ENCODE data around the gene HERC2.
A peak's percentile ranks its signal among the peaks of the same experiment; 100 is the strongest.
"Not testable (repeated sequence)": the region's sequence is repeated elsewhere in the genome, so short reads cannot be mapped to it uniquely, and the experiment has no call there.

HERC2 gene

DNA sequence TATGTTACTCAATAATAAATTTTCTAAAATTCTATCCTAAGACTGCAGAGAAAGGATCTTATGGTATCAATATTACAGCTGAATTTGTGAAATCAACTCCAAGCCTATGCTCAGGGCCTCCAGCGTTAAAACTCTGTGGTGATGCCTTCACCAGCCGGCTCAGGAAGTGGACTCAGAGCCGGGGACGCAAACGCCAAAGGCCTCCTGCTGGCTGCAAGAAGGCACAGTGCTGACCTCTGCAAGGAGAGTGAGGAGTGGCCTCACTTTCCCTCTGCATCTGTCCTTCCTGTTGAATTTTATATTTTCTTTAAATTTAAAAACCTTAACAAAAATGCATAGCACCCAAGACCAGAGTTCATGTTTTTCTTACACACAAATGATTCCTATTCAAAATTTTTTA, 48.5 kb downstream of the HERC2 start:
- no peak for DNase-seq

DNA sequence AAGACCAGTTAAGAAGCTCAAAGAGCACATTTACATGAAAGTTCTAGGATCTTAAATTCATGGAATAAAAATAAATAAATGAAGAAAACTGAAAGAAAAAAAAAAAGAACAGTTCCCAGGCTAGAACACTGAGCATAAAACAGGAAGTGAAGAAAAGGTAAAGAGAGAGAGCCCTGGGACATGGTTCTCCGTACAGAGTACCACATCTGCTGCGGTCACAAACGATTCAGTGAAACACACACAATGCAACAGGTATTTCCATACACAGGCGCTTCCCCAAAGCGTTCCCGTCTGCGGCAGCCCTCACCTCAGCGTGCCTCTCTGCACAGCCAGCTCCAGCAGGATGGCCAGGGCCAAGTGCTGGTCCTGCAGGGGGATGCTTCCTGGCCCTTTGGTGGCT, 49.4 kb downstream of the HERC2 start:
- no peak for DNase-seq

DNA sequence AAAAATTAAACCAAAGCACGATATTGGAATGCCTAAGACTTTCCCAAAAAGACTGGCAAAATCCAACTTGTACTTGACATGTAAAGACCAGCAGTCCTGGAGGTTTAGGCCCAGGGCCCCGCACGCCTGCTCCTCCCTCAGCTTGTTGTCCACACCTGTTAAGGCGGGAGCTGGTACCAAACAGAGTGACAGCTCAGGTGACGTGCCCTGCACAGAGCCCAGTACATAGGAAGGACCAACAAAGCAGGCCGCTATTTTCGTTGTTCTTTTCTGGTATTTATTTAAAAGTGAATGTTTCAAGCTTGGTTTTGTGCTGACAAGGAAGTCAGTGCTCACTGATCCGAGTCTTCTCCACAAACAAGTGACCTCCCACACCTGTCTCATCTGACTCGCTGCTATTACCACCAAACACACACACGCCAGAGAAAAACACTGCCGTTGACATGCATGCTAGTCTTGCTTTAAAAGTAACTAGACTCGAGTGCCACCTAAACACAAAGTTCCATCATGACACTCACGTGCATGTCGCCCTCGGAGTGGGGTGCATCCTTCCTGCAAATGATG, 50.2 kb downstream of the HERC2 start:
- DNase-seq: no peak

DNA sequence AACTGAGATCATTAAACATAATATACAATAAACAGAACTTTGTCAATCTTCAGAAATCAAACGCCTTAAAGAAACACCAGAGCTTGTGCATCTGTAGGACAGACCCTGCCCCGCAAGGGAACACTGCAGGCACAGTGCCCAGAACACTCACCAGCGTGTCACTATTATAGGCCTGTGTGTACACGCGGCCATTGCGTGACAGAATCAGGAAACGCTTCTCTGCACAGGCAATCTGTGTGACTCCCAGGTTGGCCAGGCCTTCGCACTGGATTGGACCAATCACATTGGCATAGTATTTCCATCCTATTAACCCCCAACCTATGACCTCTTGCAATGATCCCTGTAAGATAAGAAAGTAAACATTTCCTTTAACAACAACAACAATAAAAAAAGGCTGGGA, 52.9 kb downstream of the HERC2 start:
- DNase-seq: no peak

DNA sequence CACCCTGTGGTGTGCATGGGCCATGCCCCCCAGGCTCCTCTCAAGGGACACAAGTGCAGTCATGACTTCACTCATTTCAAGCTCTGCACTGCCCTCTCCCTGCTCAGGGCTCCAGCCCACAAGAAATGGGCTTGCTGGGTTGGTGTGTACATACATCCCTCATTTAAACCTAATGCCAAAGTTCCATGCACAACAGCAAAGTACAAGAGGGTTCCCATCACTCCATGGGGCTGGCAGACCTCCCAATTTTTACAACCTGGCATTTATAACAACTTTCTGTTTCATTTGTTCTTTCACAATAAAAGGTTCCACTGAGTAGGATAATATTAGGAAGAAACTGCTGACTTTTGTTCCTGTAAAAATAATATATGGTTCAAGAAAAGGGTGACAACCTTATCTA, 54.3 kb downstream of the HERC2 start:
- no peak for DNase-seq

DNA sequence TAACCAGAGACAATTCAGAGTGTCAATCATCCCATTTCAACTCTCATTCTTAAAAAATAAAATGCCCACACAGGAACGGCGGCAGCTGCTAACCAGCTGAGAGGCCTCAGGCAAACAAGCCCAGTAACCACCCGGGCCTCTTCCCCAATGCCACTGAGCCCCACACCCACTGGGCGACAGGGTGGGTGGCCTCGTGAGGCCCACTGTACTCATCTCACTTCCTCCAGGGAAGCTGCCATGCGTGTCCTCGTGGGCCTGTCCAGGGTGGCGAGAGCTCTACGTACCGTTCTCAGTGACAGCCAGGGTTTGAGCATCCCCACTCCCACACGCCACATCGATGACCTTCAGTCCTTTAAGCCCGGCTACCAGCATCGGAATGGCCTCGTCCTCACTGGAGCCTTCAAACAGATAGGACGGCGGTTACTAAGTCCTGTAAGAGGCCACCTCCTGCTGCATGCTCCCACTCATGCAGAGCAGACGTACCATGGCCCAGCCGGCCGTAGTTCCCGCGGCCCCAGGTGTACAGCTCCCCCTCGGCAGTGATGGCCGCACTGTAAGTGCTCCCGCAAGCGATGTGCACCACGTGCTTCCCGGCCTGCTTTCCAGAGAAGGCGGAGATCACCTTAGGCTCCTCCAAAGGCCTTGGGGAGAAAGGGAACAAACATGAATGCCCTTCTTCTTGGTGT, 56.5 kb downstream of the HERC2 start:
- no peak for DNase-seq

DNA sequence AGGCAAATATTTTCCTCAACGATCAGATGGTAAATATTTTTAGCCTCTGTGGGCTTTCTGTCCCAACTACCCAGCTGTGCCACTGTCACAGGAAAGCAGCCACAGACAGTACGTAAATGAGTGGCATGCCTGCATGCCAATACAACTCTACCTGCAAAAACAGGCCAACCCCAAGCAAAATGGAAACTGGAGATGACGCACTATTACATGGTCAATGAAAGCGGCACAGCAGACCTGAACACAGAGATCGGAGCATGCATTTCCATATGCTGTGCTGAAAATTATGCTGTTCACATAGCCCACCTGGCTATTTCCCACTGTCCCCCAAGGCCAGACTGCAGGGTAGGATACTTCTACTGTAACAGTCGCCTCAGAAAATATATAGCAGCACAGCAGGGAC, 57.8 kb downstream of the HERC2 start:
- DNase-seq: no peak

DNA sequence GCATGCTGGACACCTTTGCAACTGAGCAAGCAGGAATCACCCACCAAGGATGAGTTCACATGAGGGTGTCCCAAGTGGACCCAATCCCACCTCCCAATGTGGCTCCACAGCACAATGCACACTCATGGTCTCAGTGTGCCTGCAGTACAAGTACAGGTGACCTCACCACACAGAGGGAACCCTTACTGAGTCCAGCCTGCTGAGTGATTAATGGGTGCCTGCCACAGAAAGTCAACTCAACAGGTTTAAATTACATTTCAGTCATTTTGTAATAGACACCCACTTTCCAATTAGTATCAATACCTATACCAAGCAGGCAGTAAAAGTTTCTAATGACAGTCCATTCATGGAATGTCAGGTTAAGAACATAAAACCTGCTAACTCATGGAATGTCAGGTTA, 59.5 kb downstream of the HERC2 start:
- DNase-seq: no peak

DNA sequence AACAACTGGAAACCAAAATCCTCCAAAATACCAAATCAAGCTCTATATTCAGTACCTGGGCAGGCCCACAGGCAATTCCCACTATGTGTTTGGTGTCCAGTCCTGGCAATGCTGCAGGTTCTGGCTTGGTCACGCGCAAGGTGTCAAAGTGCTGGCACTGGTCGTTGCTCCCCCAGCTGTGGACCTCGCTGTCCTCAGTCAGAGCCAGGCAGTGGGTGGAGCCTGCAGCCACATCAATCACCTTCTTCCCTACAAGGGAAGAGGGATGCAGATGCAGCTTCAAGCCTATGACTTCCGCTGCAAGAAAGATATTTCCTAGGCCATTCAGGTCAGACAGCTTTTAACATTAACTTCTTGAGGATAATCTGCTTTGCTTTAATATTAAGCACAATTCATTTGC, 61.3 kb downstream of the HERC2 start:
- no peak for DNase-seq

DNA sequence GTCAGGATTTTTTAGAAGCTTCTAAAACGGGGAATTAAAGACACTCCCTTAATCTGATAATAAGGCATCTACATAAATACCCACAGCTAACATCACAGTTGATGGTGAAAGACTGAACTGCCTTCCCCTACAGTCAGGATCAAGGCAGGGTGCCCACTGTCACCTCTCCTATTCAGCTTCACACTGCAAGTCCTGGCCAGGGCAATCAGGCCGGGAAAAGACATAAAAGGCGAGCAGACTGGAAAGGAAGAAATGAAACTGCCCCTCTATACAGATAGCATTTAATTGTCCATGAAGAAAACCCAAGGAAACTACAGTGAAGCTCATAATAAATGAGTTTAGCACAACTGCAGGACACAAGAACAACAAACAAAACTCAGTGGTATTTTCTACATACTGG, 61.7 kb downstream of the HERC2 start:
- no peak for DNase-seq

DNA sequence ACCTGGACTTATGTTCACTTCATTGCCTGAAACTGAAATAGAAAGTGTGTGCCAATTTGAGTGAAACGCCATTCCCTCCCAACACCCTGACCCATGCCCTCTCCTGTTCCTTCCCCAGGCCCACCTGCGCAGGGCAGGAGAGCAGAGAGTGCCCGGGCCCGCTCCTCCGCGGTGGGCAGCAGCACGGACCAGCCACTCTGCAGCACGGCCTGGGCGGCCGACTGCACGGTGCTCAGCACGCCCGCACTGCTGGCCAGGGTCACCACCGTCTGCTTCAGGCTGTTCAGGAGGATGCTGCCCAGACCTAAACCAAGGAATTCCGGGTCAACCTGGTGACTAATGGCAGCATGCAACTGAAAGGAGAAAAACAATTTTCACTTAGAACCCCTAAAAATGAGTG, 66.0 kb downstream of the HERC2 start:
- no peak for DNase-seq

DNA sequence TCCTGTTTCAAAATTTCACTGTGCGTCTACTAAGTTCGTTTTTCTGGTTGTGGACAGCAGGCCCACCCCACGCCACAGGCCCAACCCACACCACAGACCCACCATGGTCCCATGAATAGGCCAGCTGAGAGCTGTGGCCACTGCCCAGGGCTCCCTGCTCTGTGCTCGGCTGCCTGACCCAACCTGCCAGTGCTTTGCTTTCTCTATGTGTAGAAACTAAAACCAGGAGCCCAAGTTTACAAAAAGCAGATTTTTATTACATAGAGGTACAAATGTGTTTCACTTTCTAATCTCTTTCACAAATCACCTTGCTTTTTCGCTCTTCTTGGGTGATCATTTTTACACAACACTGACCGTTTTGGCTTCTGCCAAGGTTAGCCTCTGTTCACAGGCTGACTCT, 69.1 kb downstream of the HERC2 start:
- DNase-seq: no peak

DNA sequence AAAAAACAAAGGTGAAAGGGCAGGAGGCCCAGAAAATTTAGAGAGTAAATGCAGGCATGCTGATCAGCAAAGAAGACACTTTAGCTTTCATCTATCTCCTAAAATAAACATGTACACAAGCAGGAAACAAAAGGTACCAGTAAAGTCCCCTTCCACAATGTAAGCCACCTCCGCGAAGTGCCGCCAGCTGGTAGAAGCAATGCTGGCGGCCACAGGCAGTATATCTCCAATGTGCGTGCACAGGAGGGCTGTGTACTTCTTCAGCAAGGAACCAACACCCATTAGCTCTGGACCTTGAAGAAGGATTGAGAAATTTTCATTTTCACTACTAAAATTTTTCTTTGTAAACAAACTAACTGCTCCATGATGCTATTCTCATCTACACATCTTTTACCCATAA, 75.4 kb downstream of the HERC2 start:
- no peak for DNase-seq

DNA sequence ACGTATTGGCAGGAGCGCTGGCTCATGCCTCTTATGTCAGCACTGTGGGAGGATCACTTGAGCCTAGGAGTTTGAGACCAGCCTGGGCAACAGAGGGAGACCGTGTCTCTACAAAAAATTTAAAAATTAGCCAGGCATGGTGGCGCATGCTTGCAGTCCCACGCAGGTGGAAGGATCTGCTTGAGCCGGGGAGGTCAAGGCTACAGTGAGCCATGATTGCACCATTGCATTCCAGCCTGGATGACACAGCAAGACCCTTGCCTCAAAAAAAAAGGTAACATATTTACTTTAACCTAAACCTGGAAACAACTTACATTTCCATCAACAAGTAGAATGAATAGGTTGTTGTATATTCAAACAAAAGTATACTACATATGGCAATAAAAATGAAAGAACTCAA, 78.1 kb downstream of the HERC2 start:
- DNase-seq: no peak

DNA sequence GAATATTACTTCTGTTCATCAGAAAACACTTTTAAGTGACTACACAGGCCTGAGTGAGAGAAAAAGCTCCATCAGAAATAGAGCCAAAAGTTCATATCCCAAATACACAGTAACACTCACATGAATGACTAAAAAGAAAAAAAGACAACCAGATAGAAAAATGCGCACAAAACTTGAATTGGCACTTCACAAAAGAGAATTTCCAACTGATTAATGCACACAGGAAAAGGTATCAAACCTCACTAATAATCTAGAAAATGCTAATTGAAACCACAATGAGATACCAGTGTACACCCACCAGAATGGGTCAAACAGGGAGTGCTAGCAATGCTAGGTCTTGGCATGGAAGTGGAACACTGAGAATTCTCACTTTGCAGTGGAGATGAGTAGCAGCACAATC, 78.6 kb downstream of the HERC2 start:
- no peak for DNase-seq

DNA sequence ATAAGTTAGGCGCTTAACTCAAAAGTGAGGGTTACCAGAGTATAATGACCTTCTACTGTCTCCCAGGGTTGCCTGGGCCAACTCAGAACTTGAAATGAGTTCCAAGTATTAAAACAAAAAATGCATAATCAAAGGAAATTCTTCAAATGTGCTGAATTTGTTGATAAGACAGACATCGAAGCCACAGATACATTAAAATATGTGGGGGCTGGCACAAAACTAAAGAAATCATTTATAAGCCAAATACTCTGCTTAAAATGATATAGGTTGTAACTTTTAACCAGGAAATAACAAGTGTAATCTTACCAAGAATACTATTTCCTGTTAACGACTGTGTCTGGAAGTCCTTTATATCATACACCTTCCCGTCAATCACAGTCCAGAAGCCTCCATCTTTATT, 83.7 kb downstream of the HERC2 start:
- not testable (repeated sequence) for DNase-seq

DNA sequence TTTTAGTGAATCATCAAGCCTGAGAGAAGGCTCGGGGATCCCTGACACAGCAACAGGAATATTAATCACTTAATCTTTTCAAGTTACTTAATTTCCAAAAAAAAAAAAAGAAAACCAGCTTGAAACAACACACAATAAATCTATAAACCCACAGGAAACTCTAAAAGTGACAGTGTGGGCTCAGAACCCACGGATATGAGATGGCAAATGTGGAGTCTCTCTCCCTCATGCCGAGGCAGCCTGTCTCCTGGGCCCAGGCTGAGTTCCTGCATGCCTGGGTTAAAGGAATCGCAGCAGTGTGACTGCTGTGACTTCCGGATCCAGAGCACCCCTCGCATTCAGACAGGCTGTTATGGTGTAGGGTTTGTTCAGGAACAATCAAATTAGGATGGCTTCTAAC, 90.2 kb downstream of the HERC2 start:
- DNase-seq: not testable (repeated sequence)

DNA sequence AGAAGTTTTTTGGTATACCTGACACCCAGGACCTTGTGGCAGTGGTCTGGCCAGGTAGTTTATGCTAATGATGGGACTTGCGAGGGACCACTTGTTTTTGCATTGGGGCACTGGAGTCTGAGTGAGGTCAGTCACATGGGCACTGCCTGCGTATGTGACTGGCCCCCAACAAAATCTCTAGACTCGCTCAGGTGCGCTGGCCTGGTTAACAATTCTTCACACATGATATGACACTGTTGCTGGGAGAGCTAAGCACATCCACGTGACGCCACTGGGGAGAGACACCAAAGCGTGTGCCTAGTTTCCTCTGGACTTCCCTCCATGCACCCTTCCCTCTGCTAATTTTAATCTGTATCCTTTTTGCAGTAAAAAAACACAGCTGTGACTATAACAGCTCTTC, 90.6 kb downstream of the HERC2 start:
- DNase-seq: not testable (repeated sequence)

DNA sequence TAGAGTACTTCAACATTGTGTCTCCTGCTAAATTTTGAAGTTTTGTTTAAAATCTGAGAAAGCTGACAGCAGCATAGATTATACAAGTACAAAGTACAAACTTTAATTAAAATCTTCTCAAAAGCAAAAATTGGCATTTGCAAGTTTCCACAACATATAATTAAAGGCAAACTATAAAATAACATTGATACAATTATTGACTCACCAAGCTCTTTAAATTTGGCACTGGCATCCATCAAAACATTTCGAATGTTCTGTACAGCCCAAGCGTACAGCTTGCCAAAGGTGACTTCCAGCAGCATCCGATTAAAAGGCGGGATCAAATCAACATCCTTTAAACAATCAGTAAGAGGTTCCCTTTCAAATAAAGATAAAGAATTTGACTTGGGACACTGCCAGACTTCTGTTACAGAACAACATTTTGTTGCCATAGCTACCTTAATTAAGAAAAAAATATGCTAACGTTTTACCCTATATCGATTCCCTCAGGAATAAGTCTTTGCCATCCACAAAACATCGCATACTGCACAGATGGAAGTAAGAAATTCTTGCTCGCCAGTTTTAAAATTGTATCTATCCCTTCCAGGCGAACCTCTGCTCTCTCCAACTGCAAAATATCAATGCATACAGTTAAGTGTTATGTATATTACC, 92.9 kb downstream of the HERC2 start:
- peak; percentile 44 for DNase-seq

DNA sequence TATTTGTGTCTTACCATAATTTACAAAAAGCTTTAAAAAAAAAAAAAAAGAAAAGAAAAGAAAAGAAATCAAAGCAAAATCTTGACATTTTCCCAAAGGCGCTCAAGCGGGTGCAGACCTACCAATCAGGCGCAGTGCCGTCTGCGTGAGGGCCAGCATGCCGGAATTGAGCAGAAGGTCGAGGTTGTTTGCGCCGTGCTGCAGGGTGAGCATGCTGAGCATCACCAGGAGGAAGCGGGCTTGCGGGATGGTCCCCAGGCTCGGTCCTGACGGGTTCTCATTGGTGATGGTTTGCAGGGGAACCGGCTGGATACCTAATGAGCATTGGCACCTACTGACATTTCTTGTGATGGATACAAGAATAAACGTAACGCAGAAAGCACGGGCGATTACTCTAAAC, 93.9 kb downstream of the HERC2 start:
- no peak for DNase-seq

DNA sequence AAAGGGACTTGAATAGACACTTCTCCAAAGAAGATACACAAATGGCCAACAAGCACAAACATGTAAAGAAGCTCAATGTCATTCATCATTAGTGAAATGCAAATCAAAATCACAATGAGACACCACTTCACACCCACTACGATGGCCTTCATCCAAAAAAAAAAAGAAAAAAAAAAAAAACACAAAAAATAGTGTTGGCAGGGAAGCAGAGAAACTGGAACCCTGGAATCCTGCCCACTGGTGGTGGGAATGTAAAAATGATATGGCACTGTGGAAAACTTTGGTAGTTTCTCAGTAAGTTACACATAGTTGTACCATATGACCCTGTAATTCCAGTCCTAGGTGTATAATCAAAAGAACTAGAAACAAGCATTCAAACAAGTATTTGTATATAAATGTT, 94.7 kb downstream of the HERC2 start:
- DNase-seq: not testable (repeated sequence)

DNA sequence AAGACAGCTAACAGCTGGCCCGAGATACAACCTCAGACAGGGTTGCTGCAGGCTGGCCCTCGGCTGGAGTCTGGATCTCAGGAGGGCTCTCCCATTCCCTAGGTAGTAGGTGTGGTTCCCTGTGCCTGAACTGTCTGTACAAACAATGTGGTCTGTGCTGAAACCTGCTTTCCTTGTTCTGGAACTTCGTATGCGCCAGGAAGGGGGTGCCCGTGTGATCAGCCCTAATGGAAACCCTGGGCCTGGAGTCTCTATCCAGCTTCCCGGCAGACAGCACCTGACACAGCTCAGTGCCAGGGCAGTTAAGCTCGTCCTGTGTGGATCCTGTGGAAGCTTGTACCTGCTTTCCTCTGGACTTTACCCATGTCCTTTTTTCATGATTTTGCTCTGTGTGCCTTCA, 99.4 kb downstream of the HERC2 start:
- DNase-seq: not testable (repeated sequence)

DNA sequence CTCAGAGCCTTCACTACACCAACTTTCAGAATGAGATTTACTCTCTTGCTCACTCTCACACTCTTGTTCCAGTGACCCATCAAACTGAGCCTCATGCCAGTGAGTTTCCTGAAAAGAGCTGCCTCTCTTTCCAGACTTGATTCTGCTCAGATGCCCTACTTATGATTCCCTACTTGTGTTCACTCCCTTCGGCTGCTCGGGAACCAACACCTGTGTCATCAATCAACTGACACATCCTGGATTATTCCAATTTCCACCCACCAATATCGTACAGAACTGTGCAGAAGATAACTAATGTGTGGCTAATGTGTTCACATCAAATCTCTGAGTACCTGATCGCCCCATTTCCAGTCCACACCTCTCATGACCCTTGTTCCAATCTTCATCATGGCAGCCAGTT, 100.3 kb downstream of the HERC2 start:
- DNase-seq: not testable (repeated sequence)

DNA sequence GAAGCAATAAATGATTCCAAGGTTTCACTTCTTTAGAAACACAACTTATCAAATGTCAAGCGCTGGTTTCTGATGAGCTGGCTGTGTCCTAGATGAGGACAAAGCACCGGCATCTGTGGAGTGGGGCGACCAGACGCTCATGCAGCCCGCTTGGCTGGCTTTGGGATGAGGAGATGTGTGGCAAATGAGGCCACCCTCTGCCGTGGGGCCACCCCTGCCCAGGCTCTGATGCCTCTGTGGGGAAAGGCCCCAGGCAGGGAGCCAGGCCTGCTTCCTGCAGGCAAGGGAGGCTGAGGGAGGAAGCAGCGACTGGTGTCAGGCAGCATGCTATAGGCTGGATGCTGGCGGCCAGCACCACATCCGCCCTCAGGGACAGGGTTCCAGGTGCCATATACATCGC, 102.9 kb downstream of the HERC2 start:
- no peak for DNase-seq

Measured in NCI-H1436 (cell line).